ENCODE results near the gene EIF5B.
"Not testable (repeated sequence)": the region's sequence is repeated elsewhere in the genome, so short reads cannot be mapped to it uniquely, and the experiment has no call there.

EIF5B gene

GRCh38 chr2:99336804-99337112 lies 431 bp upstream of the EIF5B start:
- no peak for TF ChIP-seq CTCF (IDR thresholded peaks at IDR 0.05; ENCODE audit: extremely low read depth, missing control alignments)
- DNase-seq (ENCODE audit: low spot score): no peak

GRCh38 chr2:99338029-99338585 lies 918 bp downstream of the EIF5B start:
- peak; percentile 7 for DNase-seq (ENCODE audit: low spot score)
- no peak for TF ChIP-seq CTCF (IDR thresholded peaks at IDR 0.05; ENCODE audit: extremely low read depth, missing control alignments)

GRCh38 chr2:99340669-99341236 lies 3.6 kb downstream of the EIF5B start:
- DNase-seq (ENCODE audit: low spot score): no peak
- no peak for TF ChIP-seq CTCF (IDR thresholded peaks at IDR 0.05; ENCODE audit: extremely low read depth, missing control alignments)

- TF ChIP-seq CTCF (IDR thresholded peaks at IDR 0.05; ENCODE audit: extremely low read depth, missing control alignments): no peak
- DNase-seq (ENCODE audit: low spot score): no peak
Observed at GRCh38 chr2:99342536-99342935, 5.3 kb downstream of the EIF5B start.

GRCh38 chr2:99345446-99345845 lies 8.3 kb downstream of the EIF5B start:
- DNase-seq (ENCODE audit: low spot score): not testable (repeated sequence)

GRCh38 chr2:99346218-99346617 lies 9.0 kb downstream of the EIF5B start:
- TF ChIP-seq CTCF (IDR thresholded peaks at IDR 0.05; ENCODE audit: extremely low read depth, missing control alignments): no peak
- DNase-seq (ENCODE audit: low spot score): no peak

GRCh38 chr2:99348173-99348572 lies 11.0 kb downstream of the EIF5B start:
- TF ChIP-seq CTCF (IDR thresholded peaks at IDR 0.05; ENCODE audit: extremely low read depth, missing control alignments): no peak
- DNase-seq (ENCODE audit: low spot score): peak; percentile 38

- no peak for TF ChIP-seq CTCF (IDR thresholded peaks at IDR 0.05; ENCODE audit: extremely low read depth, missing control alignments)
- DNase-seq (ENCODE audit: low spot score): no peak
Observed at GRCh38 chr2:99350194-99350593, 13.0 kb downstream of the EIF5B start.
